GM12892 (cell line): ENCODE measurements around the gene GEMIN7.
"Not testable (repeated sequence)": the region's sequence is repeated elsewhere in the genome, so short reads cannot be mapped to it uniquely, and the experiment has no call there.

Source experiments
- POLR2A ChIP-seq: IDR thresholded peaks from 2 replicates; pipeline ENCODE4 v1.6.1; 2011; ENCODE audit warnings: low read depth, low read length, control low read depth
- POLR2AphosphoS5 ChIP-seq: IDR thresholded peaks from 2 replicates; pipeline ENCODE4 v1.6.1; 2011; ENCODE audit warnings: low read depth, low read length, control low read depth

- TF ChIP-seq POLR2AphosphoS5, POLR2A: not testable (repeated sequence)
Measured at GRCh38 chr19:45106363-45106762, 27.3 kb downstream of the GEMIN7 start.
